GM12873 (cell line): ENCODE measurements around the gene PLS1.

ENCODE experiments used
- CTCF ChIP-seq: IDR thresholded peaks from 2 replicates; pipeline ENCODE4 v1.5.1; 2012; ENCODE audit warnings: low read depth, mild to moderate bottlenecking, moderate library complexity, low read length, control low read depth; ENCODE audit not compliant: insufficient read depth; ENCODE audit errors: missing control alignments

PLS1 gene

GRCh38 chr3:142660383-142660782 lies 64.2 kb downstream of the PLS1 start:
- TF ChIP-seq CTCF, result no peak

GRCh38 chr3:142660893-142661292 lies 64.7 kb downstream of the PLS1 start:
- no peak for TF ChIP-seq CTCF

DNA sequence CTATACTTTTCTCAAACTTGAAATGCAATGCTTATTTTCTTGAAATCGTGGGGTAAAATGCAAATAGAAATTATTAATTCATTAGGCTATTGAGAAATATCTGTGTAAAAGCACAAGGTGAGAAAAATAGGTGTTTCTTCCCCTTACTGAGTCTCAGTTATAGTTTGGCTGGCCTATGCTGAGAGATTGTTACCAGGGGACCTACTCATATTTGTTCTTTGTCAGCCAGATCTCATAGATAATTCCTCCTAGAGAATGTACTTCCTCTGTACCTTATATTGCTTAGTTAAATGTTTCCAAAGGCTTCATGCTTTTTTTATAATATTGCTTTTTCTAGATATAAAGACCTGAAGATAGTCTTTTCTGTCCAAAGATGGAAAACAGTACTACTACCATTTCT lies 67.7 kb downstream of the PLS1 start:
- TF ChIP-seq CTCF, result no peak

DNA sequence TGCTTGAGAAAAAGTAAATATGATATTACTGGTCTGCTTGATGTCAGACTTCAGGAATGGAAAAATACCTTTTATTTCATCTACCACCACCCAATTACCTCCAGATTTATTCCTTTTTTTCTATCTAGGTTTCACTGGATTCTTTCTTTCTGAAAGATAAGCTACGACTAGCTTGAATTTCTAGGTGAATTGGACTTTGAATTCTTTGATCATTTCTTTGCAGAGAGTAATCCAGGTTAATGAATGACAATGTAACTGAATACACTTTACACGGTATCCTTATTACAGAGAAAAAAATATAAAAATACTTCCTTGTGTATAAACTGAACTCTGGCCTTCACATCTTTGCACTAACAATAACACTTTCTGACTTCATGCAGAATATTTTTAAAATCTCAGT lies 68.1 kb downstream of the PLS1 start:
- no peak for TF ChIP-seq CTCF

DNA sequence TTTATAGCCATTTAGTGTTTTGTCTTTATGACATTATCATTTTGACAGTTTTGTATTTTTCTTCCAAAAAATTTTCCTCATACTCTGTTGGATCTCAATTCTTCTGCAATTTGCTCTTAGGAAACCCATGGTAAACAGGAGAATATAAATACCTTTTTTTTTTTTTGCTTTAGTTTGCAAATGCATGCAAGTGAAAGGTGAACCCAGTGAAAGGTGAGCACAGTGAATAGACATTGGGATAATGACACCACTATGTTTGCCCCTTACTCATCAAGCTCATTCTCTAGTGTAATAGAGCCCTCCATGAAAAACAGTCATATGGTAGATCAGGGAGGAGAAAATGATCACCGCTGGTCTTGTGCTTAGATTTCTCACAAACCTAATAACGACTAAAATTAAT lies 68.6 kb downstream of the PLS1 start:
- TF ChIP-seq CTCF, result no peak

DNA sequence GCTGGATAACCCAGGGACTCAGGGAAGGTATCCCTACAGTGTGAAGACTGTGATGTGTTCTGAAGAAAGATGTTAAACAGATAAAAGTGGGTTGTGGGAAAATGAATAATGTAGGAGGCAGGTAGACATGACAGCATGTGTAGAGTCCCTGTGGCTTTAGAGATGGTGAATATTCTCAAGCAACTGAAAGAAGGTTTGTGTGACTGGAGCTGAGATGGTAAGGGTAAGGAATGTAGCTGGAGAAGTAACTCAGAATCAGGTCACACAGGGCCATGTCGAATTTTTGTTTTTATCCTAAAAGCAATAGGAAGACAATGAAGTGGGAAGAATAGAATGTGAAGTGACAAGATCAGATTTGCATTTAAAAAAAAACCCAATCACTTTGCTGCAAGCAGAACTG lies 73.9 kb downstream of the PLS1 start:
- no peak for TF ChIP-seq CTCF

GRCh38 chr3:142676151-142676550 lies 80.0 kb downstream of the PLS1 start:
- TF ChIP-seq CTCF, result no peak

DNA sequence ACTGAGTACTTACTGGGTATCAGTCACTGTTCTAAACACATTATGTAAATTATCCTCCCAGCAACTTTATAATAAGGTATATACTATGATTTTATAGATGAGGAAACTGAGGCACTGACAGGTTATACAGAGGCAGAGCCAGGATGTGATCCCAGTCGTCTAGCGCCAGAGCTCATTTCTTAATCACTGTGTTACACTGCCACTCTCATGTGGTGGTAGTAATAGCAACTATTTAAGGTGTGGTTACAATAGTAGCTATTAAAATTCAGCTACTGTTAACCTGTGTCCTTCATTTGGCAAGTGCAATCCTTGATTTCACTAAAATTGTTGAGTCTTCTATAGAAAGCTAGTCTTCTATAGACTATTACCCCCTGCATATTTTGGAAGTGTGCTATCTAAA lies 84.5 kb downstream of the PLS1 start:
- no peak for TF ChIP-seq CTCF
